GM10266 (cell line): ENCODE data around the gene TRIM66.

Experiments used
- DNase-seq: peaks from one replicate; pipeline ENCODE4 v3.0.0; 2012; ENCODE audit errors: extremely low spot score
- TF ChIP-seq, protein P1 (sequence below): IDR thresholded peaks from 2 replicates; pipeline ENCODE4 v1.5.1; 2012; ENCODE audit warnings: mild to moderate bottlenecking, low read depth; ENCODE audit not compliant: control insufficient read depth, insufficient read depth; ENCODE audit errors: missing control alignments

The TRIM66 gene

DNA sequence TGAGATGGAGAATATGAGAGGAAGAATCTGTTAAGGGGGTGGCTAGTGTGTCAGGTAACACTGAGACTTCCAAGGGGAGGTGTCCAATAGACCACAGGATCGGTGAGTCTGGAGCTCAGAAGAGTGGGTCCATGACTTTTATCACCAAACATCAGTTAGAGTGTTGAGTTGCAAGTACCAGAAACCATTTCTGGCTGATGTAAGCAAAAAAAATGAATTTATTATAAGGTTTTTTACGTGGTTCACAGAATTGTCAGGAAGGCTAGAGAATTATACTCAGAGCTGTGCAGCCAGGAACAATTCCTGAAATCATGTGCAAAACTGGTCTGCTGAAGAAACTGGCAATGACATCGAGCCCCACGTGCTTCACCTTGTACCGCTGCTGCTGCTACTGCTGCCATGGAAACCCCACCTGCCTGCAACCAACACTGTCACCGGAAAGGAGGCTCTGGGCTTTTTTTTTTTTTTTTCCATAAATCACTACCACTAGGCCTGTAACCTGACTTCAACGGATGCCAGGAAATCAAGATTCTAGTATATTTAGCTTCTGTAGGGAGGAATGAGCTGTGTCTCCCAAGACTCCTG is 71.8 kb downstream of the TRIM66 start:
- TF ChIP-seq, protein P1, sequence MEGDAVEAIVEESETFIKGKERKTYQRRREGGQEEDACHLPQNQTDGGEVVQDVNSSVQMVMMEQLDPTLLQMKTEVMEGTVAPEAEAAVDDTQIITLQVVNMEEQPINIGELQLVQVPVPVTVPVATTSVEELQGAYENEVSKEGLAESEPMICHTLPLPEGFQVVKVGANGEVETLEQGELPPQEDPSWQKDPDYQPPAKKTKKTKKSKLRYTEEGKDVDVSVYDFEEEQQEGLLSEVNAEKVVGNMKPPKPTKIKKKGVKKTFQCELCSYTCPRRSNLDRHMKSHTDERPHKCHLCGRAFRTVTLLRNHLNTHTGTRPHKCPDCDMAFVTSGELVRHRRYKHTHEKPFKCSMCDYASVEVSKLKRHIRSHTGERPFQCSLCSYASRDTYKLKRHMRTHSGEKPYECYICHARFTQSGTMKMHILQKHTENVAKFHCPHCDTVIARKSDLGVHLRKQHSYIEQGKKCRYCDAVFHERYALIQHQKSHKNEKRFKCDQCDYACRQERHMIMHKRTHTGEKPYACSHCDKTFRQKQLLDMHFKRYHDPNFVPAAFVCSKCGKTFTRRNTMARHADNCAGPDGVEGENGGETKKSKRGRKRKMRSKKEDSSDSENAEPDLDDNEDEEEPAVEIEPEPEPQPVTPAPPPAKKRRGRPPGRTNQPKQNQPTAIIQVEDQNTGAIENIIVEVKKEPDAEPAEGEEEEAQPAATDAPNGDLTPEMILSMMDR: no peak
- no peak for DNase-seq

DNA sequence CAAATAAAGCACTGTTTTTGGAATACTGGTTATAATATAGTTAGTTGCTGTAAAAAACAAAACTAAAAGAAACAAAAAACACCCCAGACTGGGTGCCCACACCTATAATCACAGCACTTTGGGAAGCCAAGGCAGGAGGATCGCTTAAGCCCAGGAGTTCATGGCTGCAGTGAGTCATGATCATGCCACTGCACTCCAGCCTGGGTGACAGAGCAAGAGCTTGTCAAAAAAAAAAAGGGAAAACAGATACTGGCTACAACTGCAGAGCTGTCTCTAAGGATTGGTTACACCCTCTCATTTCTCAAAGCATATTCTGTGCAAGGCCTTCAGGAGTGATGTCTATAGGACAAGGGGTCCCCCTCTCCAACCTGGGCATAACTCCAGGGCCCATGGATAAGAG is 73.8 kb downstream of the TRIM66 start:
- no peak for DNase-seq
- TF ChIP-seq, protein P1: no peak

DNA sequence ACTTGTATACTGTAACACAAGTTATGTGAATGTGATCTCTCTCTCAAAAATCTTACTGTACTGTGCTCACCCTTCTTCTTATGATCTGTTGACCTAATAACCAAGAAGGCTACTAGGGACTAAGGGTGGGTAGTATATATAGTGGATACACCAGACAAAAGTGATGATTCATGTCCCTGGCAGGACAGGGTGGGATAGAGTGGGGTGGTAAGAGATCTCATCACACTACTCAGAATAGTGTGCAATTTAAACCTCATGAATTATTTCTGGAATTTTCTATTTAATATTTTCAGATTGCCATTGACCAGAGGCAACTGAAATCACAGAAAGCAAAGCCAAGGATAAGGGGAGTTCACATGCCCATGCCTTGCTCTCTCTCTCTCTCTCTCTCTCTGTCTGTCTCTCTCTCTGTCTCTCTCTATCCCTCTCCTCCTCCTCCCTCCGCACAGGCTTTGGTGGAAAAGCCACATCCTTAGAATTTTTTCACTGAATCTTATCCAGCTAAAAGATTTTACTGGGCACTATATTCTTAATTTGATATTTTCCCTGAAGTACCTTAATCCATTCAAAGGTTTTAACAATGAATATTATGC is 76.4 kb downstream of the TRIM66 start:
- TF ChIP-seq, protein P1: no peak
- no peak for DNase-seq

DNA sequence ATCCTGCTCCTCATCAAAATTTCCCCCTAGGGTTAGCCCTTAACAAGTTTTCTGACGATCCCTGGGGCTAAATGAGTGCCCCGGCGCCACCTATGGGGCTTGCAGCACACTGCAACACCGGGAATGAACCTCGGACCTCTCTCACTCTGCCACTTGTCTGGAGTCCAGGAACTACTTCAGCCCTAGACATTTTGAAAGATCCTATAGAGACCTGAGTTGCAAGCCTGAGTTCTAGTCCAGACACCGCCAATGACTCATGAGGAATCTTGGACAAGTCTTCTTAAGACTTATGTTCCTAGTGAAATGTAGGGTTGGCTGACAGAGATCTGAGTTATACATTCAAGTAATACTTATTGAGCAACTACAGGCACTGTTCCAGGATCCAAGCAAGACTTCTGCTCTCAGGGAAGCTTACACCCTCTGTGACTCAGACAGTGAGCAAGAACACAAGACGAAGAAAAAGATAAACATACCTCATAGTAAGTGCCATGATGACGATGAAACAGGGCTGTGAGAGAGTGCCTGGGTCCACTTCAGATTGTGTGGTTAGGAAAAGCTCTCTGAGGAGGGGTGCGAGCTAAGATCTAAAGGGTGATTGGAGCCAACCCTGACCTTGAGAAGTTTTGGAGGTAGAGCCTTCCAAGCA is 78.3 kb downstream of the TRIM66 start:
- TF ChIP-seq, protein P1: peak; percentile 87
- DNase-seq: peak; percentile 68

DNA sequence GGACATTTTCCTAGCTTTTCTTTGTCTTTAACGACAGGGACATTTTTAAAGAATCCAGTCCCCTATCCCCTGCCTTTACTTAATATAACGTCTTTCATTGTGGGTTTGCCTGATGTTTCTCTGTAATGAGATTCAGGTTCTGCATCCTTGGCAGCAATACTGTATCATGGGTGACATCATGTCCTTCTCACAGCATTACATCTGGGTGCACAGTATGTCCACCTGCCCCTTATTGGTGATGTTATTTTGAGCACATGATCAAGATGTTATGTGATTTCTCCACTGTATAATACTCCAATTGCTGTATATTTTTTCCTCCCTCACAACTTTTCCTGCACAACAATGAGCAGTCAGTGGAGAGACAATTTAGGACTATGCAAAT is 78.8 kb downstream of the TRIM66 start:
- TF ChIP-seq, protein P1: no peak
- DNase-seq: no peak

DNA sequence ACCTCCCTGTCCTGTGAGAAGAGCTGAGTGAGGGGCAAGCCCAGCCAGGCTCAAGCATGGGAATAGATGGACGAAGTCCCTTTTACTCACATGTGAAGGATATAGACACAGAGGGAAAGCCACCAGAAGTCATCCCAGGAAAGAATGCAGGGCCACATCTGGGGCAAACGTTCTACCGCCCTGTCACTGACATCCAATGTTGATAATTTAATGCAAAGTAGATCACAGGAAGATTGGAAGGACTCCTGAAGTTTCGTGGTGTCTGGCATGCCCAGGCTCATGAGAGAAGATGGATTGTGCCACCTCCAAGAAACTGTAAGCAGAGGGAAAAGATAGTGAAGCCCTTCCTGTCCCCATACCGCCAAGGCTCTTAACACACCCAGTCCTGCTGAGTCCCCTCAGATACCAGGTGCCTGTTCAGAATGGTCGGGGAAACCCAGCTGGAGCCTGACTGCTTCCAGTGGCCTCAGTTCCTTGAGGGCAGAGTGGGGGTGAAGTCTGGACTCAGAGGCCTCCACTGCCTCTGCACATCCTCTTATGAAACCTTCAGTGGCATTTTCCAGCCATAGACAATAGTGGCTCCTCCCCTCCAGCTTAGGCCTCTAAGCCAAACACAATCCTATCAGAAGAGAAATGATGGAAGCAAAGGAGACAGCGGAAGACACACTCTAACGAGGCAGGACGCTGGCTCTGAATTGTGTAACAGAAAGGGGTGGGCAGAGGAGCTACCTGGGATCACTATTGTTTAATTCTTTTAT is 80.9 kb downstream of the TRIM66 start:
- no peak for DNase-seq

More for the DNA sequence above, 80.9 kb downstream of the TRIM66 start:
- TF ChIP-seq, protein P1: no peak
